ENCODE data around the gene WDR82. TPM values are rescaled to one million over a fixed set of nuclear protein-coding genes. Genes with fewer than 3 reads are reported as not detected.
"Not testable (repeated sequence)": the region's sequence is repeated elsewhere in the genome, so short reads cannot be mapped to it uniquely, and the experiment has no call there.

WDR82 gene
- total and polyA plus RNA-seq, 8 donors = 60.2 to 124 (median 108) TPM

DNA sequence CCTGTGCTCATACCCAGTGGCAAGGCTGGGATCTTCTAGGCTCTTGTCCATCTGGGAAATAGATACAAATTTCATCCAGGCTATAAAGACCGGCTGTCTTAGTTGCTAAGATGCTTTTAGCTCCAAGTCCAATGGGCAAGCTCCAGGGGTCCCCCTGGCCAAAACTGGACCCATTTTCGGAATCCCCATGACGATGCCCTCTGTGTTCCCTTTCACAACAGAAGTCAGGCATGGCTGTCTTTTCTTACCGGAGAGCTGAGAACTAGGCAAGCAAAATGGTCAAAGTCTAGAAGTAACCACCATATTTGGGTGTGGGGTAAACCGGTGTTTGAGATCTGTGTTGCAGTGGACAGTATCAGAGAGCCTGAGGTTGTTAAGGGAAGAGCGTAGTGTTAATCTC, 10.2 kb upstream of the WDR82 start:
- Histone ChIP-seq H3K4me3 (peak overlapping the region; percentile 55 to 81), H3K4me1 (peaks cover 6 to 22% of the 10 kb centered on the region in 2 donors), H3K27ac (peak overlapping the region; percentile 99), H3K9me3 (no peaks in the 10 kb centered on the region), H3K27me3 (no peaks in the 10 kb centered on the region), H3K36me3 (peaks cover 0 to 34% of the 10 kb centered on the region in 2 donors)
- DNase-seq = peak in 1 of 4 donors; percentile 17
- TF ChIP-seq, protein P1, sequence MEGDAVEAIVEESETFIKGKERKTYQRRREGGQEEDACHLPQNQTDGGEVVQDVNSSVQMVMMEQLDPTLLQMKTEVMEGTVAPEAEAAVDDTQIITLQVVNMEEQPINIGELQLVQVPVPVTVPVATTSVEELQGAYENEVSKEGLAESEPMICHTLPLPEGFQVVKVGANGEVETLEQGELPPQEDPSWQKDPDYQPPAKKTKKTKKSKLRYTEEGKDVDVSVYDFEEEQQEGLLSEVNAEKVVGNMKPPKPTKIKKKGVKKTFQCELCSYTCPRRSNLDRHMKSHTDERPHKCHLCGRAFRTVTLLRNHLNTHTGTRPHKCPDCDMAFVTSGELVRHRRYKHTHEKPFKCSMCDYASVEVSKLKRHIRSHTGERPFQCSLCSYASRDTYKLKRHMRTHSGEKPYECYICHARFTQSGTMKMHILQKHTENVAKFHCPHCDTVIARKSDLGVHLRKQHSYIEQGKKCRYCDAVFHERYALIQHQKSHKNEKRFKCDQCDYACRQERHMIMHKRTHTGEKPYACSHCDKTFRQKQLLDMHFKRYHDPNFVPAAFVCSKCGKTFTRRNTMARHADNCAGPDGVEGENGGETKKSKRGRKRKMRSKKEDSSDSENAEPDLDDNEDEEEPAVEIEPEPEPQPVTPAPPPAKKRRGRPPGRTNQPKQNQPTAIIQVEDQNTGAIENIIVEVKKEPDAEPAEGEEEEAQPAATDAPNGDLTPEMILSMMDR (IDR thresholded peaks at IDR 0.05) = no peak
- intact Hi-C loops (cut with DNase I) = no loop called here
- ATAC-seq = no peak

DNA sequence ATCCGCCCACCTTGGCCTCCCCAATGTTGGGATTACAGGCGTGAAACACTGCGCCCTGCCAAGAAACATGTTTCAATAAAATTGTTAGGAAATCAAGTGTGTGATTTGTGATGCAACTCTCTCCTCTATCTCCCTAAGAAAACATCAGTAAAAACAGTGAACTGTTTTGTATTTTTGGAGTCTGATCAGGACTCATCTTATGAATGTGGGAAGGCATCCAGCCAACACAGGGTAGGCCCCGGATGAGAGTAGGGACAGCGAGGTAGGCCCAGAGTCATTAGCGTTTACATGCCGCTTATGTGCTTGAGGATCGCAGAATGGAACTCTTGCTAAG, 8.3 kb upstream of the WDR82 start:
- ATAC-seq (no peak), DNase-seq (peak in 2 of 4 donors; percentile 13 to 29)
- peak overlapping the region; percentile 99 for H3K27ac ChIP-seq
- no peaks in the 10 kb centered on the region for H3K27me3 ChIP-seq
- peaks cover 0 to 15% of the 10 kb centered on the region in 2 donors for H3K36me3 ChIP-seq
- H3K4me3 ChIP-seq = peak overlapping the region; percentile 55 to 81
- intact Hi-C loops (cut with DNase I) = no loop called here
- TF ChIP-seq, protein P1 (IDR thresholded peaks at IDR 0.05) = no peak
- H3K4me1 ChIP-seq = peaks cover 6 to 27% of the 10 kb centered on the region in 2 donors
- no peaks in the 10 kb centered on the region for H3K9me3 ChIP-seq

DNA sequence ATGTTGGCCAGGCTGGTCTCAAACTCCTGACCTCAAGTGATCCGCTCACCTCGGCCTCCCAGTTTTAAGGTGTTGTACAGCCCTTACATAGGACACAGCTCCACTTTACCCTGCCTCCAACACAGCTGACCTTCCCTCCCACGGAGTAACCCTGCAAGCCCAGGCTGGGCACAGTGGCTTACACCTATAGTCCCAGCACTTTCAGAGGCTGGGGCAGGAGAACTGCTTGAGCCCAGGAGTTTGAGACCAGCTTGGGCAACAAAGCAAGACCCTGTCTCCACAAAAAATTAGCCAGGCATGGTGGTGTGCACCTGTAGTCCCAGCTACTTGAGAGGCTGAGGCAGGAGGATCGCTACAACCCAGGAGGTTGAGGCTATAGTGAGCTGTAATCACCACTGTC, 5.6 kb upstream of the WDR82 start:
- H3K9me3 ChIP-seq; H3K36me3 ChIP-seq; H3K27me3 ChIP-seq; H3K4me3 ChIP-seq; intact Hi-C loops (cut with DNase I); ATAC-seq; H3K27ac ChIP-seq: not testable (repeated sequence)
- H3K4me1 ChIP-seq = peaks cover 6 to 44% of the 10 kb centered on the region in 2 donors
- peak in 1 of 4 donors; percentile 21 for DNase-seq

DNA sequence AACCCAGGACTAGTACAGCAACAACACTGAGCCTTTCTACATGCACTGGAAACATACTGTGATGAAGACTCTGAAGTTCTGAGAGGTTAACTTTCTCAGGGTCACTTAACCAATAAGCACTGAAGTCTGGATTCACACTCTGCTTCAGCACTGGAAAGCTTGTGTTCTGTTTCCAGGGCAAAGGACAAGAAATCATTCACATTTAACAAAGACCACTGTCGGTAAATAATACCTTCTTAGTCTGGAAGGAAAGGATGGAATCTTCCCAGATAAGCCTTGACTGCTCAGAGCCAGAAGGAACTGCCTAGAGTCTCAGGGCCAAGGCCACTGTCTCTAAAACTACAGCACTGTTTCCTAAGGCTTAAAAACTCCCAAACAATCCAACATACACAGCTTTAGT, 4.9 kb upstream of the WDR82 start:
- Histone ChIP-seq H3K4me1 (peaks cover 2 to 41% of the 10 kb centered on the region in 2 donors), H3K4me3 (no peak overlapping the region), H3K36me3 (no peaks in the 10 kb centered on the region), H3K27ac (no peak overlapping the region), H3K27me3 (no peaks in the 10 kb centered on the region), H3K9me3 (no peaks in the 10 kb centered on the region)
- no peak for ATAC-seq
- no peak for DNase-seq
- TF ChIP-seq, protein P1 (IDR thresholded peaks at IDR 0.05) = no peak
- intact Hi-C loops (cut with DNase I) = no loop called here

- Histone ChIP-seq H3K36me3 (no peaks in the 10 kb centered on the region), H3K27ac (peak overlapping the region in 1 of 2 donors; percentile 33), H3K4me1 (peaks cover 0 to 39% of the 10 kb centered on the region in 2 donors), H3K27me3 (no peaks in the 10 kb centered on the region), H3K9me3 (no peaks in the 10 kb centered on the region), H3K4me3 (no peak overlapping the region)
- DNase-seq (peak in 1 of 4 donors; percentile 19), ATAC-seq (no peak)
- intact Hi-C loops (cut with DNase I) = no loop called here
- TF ChIP-seq, protein P1 (IDR thresholded peaks at IDR 0.05) = no peak
Observed at GRCh38 chr3:52281981-52282801, 3.7 kb upstream of the WDR82 start.

Measured in left lung (tissue), 10 donors.